Measurements from ENCODE around the gene BARHL2.

DNA sequence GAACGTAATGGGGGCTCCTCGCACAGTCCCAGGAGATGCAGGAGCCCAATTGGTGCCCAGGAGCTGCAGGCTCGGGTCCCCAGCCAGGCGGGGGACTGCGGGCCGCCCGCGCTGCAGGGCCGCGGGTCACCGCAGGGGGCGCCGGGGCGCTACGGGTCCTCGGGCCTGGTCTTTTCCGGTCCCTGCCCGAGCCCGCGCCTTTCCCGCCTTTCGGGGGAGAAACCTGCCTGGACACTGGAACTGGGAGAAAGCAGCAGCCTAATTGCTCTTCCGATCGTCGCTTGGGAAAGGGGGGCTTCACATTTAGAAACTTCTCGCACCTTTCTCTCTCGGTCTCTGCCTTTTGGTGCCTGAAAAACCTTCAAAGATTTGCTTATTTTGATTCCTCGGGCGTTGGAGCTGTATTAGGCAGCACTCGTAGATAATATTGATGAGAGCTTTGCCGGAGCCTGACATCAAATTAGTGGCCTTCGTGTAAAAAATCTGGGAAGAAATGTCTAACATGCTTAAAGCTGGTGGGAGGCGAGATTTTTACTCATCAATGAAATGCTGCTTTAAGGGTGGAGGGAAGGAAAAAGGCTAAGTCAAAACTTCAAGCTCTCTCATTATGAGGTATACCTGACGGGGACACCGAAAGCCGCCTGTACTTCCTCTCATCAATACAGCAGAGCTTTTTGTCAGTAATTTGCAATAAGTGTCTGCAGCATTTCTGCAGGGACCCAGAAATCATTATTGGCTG is 12.6 kb upstream of the BARHL2 start:
- TF ChIP-seq, protein P1, sequence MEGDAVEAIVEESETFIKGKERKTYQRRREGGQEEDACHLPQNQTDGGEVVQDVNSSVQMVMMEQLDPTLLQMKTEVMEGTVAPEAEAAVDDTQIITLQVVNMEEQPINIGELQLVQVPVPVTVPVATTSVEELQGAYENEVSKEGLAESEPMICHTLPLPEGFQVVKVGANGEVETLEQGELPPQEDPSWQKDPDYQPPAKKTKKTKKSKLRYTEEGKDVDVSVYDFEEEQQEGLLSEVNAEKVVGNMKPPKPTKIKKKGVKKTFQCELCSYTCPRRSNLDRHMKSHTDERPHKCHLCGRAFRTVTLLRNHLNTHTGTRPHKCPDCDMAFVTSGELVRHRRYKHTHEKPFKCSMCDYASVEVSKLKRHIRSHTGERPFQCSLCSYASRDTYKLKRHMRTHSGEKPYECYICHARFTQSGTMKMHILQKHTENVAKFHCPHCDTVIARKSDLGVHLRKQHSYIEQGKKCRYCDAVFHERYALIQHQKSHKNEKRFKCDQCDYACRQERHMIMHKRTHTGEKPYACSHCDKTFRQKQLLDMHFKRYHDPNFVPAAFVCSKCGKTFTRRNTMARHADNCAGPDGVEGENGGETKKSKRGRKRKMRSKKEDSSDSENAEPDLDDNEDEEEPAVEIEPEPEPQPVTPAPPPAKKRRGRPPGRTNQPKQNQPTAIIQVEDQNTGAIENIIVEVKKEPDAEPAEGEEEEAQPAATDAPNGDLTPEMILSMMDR (optimal IDR thresholded peaks at IDR 0.05 in 1 of 3, IDR thresholded peaks at IDR 0.05 in 1 of 3, conservative IDR thresholded peaks at IDR 0.05 in 1 of 3; ENCODE audit: extremely low read depth in 1 of 3, insufficient read depth in 2 of 3, low read length in 3 of 3): peak in 1 of 3 experiments; percentile 24
- TF ChIP-seq EZH2 (IDR thresholded peaks at IDR 0.05; ENCODE audit: low read length): no peak

Data from keratinocyte (primary cell).